Adrenal gland (tissue), 12 donors: Measurements from ENCODE around the gene MTHFD2L. TPM values are rescaled to one million over a fixed set of nuclear protein-coding genes. Genes with fewer than 3 reads are reported as not detected.
A peak's percentile ranks its signal among the peaks of the same experiment; 100 is the strongest.

Source experiments
- DNase-seq, 7 donors: peaks; one replicate each; pipeline ENCODE4 v3.0.0-alpha.2; 2019 to 2020
- H3K27ac ChIP-seq, 5 donors: fragments of 200-600 bp; sonication (generic) in 4 of 5; 1 replicate in 3 of 5; 2 replicates in 2 of 5; pipeline versions ENCODE4 v1.5.1 to v1.8.0; 2016 to 2020; ENCODE audit warnings: mild to moderate bottlenecking in 1 of 5
- H3K27me3 ChIP-seq: fragments of 200-600 bp; 2 replicates; pipeline ENCODE4 v1.8.0; 2021
- H3K36me3 ChIP-seq, 2 donors: fragments of 200-600 bp; replicated peaks in 1 of 2; 1 replicate in 1 of 2; 2 replicates in 1 of 2; pipeline versions ENCODE4 v1.5.1 to v1.8.0; 2018 to 2022
- H3K4me1 ChIP-seq, 2 donors: fragments of 200-600 bp; replicated peaks in 1 of 2; 1 replicate in 1 of 2; 2 replicates in 1 of 2; pipeline versions ENCODE4 v1.5.1 to v1.8.0; 2018 to 2021
- H3K4me3 ChIP-seq, 4 donors: fragments of 200-600 bp; sonication (generic) in 3 of 4; one replicate each; pipeline ENCODE4 v1.5.1; 2016 to 2018
- H3K9me3 ChIP-seq, 3 donors: fragments of 200-600 bp; sonication (generic) in 1 of 3; replicated peaks in 1 of 3; 1 replicate in 2 of 3; 2 replicates in 1 of 3; pipeline versions ENCODE4 v1.5.1 to v1.8.0; 2016 to 2021
- CTCF ChIP-seq, 6 experiments: fragments of 450-650 bp in 4 of 6; fragments of 200-600 bp in 2 of 6; sonication (generic) in 1 of 6; IDR thresholded peaks; 1 replicate in 5 of 6; 2 replicates in 1 of 6; pipeline versions ENCODE4 v1.5.1 to v1.8.0; 2016 to 2021; ENCODE audit warnings: antibody characterized with exemption in 6 of 6, mild to moderate bottlenecking in 2 of 6, moderate library complexity in 1 of 6
- POLR2A ChIP-seq, 2 donors: fragments of 450-650 bp; IDR thresholded peaks; one replicate each; pipeline ENCODE4 v1.6.1; 2017; ENCODE audit warnings: antibody characterized with exemption in 2 of 2, mild to moderate bottlenecking in 2 of 2, moderate library complexity in 1 of 2
- WGBS, 4 donors: extraction: QIAGEN DNeasy Blood & Tissue Kit in 2 of 4; methylation state at CpG; one replicate each; pipeline versions ENCODE4 v1.1.5 to v1.1.7; 2013 to 2017; 5-methylcytosine and 5-hydroxymethylcytosine counted together
- intact Hi-C, 2 donors: fragments of 100-400 bp; cut with DNase I; formaldehyde crosslinking; loops; one replicate each; pipeline versions ENCODE4 v1.14.1 to v1.15.0; 2022 to 2023
- polyA plus RNA-seq, 3 donors: library from polyadenylated mRNA; stranded (reverse); fragments of 200-250 nt in 2 of 3; fragments of 350-450 nt in 1 of 3; fragmentation: Illumina TruSeq in 1 of 3; extraction: RNeasy Lipid Tissue Mini Kit (QIAGEN cat#74804) in 1 of 3; gene quantifications; one replicate each; pipeline ENCODE4 v1.2.3, GENCODE V29; 2013 to 2014
- total RNA-seq, 9 donors: library from RNA; depleted of rRNA in 4 of 9; stranded (reverse); fragments of >200 nt in 4 of 9; fragments of 120-200 nt in 1 of 9; fragmentation: NEBNext Ultra II Directional in 1 of 9; extraction: Animal tissue kit (Norgen Biotek cat#: 25700) in 1 of 9; gene quantifications; one replicate each; pipeline versions ENCODE4 v1.1.0 to v1.2.4, GENCODE V29; 2013 to 2023
- donor health status: healthy with polysubstance abuse.
- donor health status: Bipolar disorder and iron deficiency.
- donor health status: DM: yes; HTN: yes; CAD: no.
- donor health status: DM: no; HTN: no; CAD: no.
- donor health status: DM: no; HTN: no; CAD: no.
- donor health status: DM: yes; HTN: yes; CAD: no.

MTHFD2L gene
- total and polyA plus RNA-seq, 12 donors: 9.8 to 38.2 (median 15.9) TPM

- Histone ChIP-seq H3K4me3 (no peak overlapping the region), H3K27ac (no peak overlapping the region), H3K27me3 (no peaks in the 10 kb centered on the region), H3K9me3 (no peaks in the 10 kb centered on the region), H3K36me3 (no peaks in the 10 kb centered on the region), H3K4me1 (peaks cover 0 to 7% of the 10 kb centered on the region in 2 donors)
- TF ChIP-seq CTCF (IDR thresholded peaks at IDR 0.05) (no peak), POLR2A (IDR thresholded peaks at IDR 0.05) (no peak)
- intact Hi-C loops: no loop called here
- WGBS, 4 donors: 57 to 90% (median 72%) methylated on average over 1 of the region's 1 CpG
- DNase-seq: peak; percentile 25 to 71 (median 54)
These were observed 101.0 kb downstream of the MTHFD2L start for GRCh38 chr4:74258963-74259362.

- H3K4me1 ChIP-seq: peaks cover 0 to 7% of the 10 kb centered on the region in 2 donors
- intact Hi-C loops: no loop called here
- H3K4me3 ChIP-seq: no peak overlapping the region
- no peaks in the 10 kb centered on the region for H3K27me3 ChIP-seq
- no peak for TF ChIP-seq POLR2A (IDR thresholded peaks at IDR 0.05)
- no peak for TF ChIP-seq CTCF (IDR thresholded peaks at IDR 0.05)
- no peak for DNase-seq
- no peaks in the 10 kb centered on the region for H3K9me3 ChIP-seq
- WGBS, 4 donors: 75 to 100% (median 97%) methylated on average over 1 of the region's 1 CpG
- H3K36me3 ChIP-seq: no peaks in the 10 kb centered on the region
- no peak overlapping the region for H3K27ac ChIP-seq
These were observed 102.1 kb downstream of the MTHFD2L start for GRCh38 chr4:74260036-74260435.

- TF ChIP-seq POLR2A (IDR thresholded peaks at IDR 0.05): no peak
- no peaks in the 10 kb centered on the region for H3K27me3 ChIP-seq
- no peak overlapping the region for H3K27ac ChIP-seq
- no peak for DNase-seq
- H3K36me3 ChIP-seq: no peaks in the 10 kb centered on the region
- H3K4me1 ChIP-seq: peaks cover 0 to 7% of the 10 kb centered on the region in 2 donors
- intact Hi-C loops: no loop called here
- H3K4me3 ChIP-seq: no peak overlapping the region
- H3K9me3 ChIP-seq: no peaks in the 10 kb centered on the region
These were observed 104.6 kb downstream of the MTHFD2L start for GRCh38 chr4:74262522-74262921.

GRCh38 chr4:74263551-74263950 lies 105.6 kb downstream of the MTHFD2L start:
- Histone ChIP-seq H3K9me3 (no peaks in the 10 kb centered on the region), H3K4me1 (peaks cover 0 to 15% of the 10 kb centered on the region in 2 donors), H3K36me3 (no peaks in the 10 kb centered on the region), H3K27me3 (no peaks in the 10 kb centered on the region), H3K4me3 (no peak overlapping the region), H3K27ac (no peak overlapping the region)
- TF ChIP-seq POLR2A (IDR thresholded peaks at IDR 0.05) (no peak), CTCF (IDR thresholded peaks at IDR 0.05) (no peak)
- intact Hi-C loops: no loop called here
- DNase-seq: no peak

GRCh38 chr4:74266081-74266480 lies 108.2 kb downstream of the MTHFD2L start:
- no peak for DNase-seq
- Histone ChIP-seq H3K9me3 (no peaks in the 10 kb centered on the region), H3K27ac (no peak overlapping the region), H3K4me1 (peaks cover 0 to 8% of the 10 kb centered on the region in 2 donors), H3K27me3 (no peaks in the 10 kb centered on the region), H3K36me3 (no peaks in the 10 kb centered on the region), H3K4me3 (no peak overlapping the region)
- intact Hi-C loops: no loop called here
- no peak for TF ChIP-seq POLR2A (IDR thresholded peaks at IDR 0.05)
- TF ChIP-seq CTCF (IDR thresholded peaks at IDR 0.05): no peak
